ENCODE measurements around the gene CIC.
A peak's percentile ranks its signal among the peaks of the same experiment; 100 is the strongest.

Gene CIC

GRCh38 chr19:42272989-42273406, 3.9 kb downstream of the CIC start:
- no peak overlapping the region for H3K27ac ChIP-seq (ENCODE audit: low read depth, low read length, severe bottlenecking)
- 97% methylated on average over 18 to 23 of the region's 23 CpGs for WGBS, 2 experiments (ENCODE audit: insufficient coverage in 2 of 2)
- no peaks in the 10 kb centered on the region for H3K9me3 ChIP-seq (ENCODE audit: control insufficient read depth, low read length)
- H3K36me3 ChIP-seq (ENCODE audit: control insufficient read depth, insufficient read depth, low read length), result peaks cover 56% of the 10 kb centered on the region
- H3K4me1 ChIP-seq (ENCODE audit: control insufficient read depth, insufficient read depth, low read length, poor library complexity, severe bottlenecking), result peaks cover 32% of the 10 kb centered on the region
- no peak overlapping the region for H3K4me3 ChIP-seq (ENCODE audit: extremely low read depth, insufficient read depth, low read length, poor library complexity, severe bottlenecking)

GRCh38 chr19:42273407-42274064, 4.5 kb downstream of the CIC start:
- WGBS, 2 experiments (ENCODE audit: insufficient coverage in 2 of 2), result 96 to 97% methylated on average over 40 to 41 of the region's 43 CpGs
- no peaks in the 10 kb centered on the region for H3K9me3 ChIP-seq (ENCODE audit: control insufficient read depth, low read length)
- peaks cover 37% of the 10 kb centered on the region for H3K4me1 ChIP-seq (ENCODE audit: control insufficient read depth, insufficient read depth, low read length, poor library complexity, severe bottlenecking)
- no peak overlapping the region for H3K27ac ChIP-seq (ENCODE audit: low read depth, low read length, severe bottlenecking)
- peaks cover 56% of the 10 kb centered on the region for H3K36me3 ChIP-seq (ENCODE audit: control insufficient read depth, insufficient read depth, low read length)
- H3K4me3 ChIP-seq (ENCODE audit: extremely low read depth, insufficient read depth, low read length, poor library complexity, severe bottlenecking), result no peak overlapping the region

GRCh38 chr19:42274065-42274682, 5.1 kb downstream of the CIC start:
- Histone ChIP-seq H3K36me3 (ENCODE audit: control insufficient read depth, insufficient read depth, low read length) (peaks cover 56% of the 10 kb centered on the region), H3K9me3 (ENCODE audit: control insufficient read depth, low read length) (no peaks in the 10 kb centered on the region), H3K4me1 (ENCODE audit: control insufficient read depth, insufficient read depth, low read length, poor library complexity, severe bottlenecking) (peaks cover 43% of the 10 kb centered on the region), H3K27ac (ENCODE audit: low read depth, low read length, severe bottlenecking) (no peak overlapping the region), H3K4me3 (ENCODE audit: extremely low read depth, insufficient read depth, low read length, poor library complexity, severe bottlenecking) (no peak overlapping the region)
- WGBS, 2 experiments (ENCODE audit: insufficient coverage in 2 of 2), result 94 to 95% methylated on average over 15 to 20 of the region's 22 CpGs

- Histone ChIP-seq H3K4me1 (ENCODE audit: control insufficient read depth, insufficient read depth, low read length, poor library complexity, severe bottlenecking) (peaks cover 41% of the 10 kb centered on the region), H3K9me3 (ENCODE audit: control insufficient read depth, low read length) (no peaks in the 10 kb centered on the region), H3K36me3 (ENCODE audit: control insufficient read depth, insufficient read depth, low read length) (peaks cover 56% of the 10 kb centered on the region), H3K4me3 (ENCODE audit: extremely low read depth, insufficient read depth, low read length, poor library complexity, severe bottlenecking) (no peak overlapping the region), H3K27ac (ENCODE audit: low read depth, low read length, severe bottlenecking) (no peak overlapping the region)
- WGBS, 2 experiments (ENCODE audit: insufficient coverage in 2 of 2), result 89 to 91% methylated on average over 7 of the region's 7 CpGs
Observed at GRCh38 chr19:42275103-42275502, 6.1 kb downstream of the CIC start.

- 100% methylated on average over 1 of the region's 3 CpGs; no CpG with 5 or more reads in 1 of the 2 experiments for WGBS, 2 experiments (ENCODE audit: insufficient coverage in 2 of 2)
- no peaks in the 10 kb centered on the region for H3K9me3 ChIP-seq (ENCODE audit: control insufficient read depth, low read length)
- no peak overlapping the region for H3K4me3 ChIP-seq (ENCODE audit: extremely low read depth, insufficient read depth, low read length, poor library complexity, severe bottlenecking)
- peaks cover 37% of the 10 kb centered on the region for H3K4me1 ChIP-seq (ENCODE audit: control insufficient read depth, insufficient read depth, low read length, poor library complexity, severe bottlenecking)
- H3K36me3 ChIP-seq (ENCODE audit: control insufficient read depth, insufficient read depth, low read length), result peaks cover 56% of the 10 kb centered on the region
- H3K27ac ChIP-seq (ENCODE audit: low read depth, low read length, severe bottlenecking), result no peak overlapping the region
Observed at GRCh38 chr19:42275517-42275916, 6.5 kb downstream of the CIC start.

DNA sequence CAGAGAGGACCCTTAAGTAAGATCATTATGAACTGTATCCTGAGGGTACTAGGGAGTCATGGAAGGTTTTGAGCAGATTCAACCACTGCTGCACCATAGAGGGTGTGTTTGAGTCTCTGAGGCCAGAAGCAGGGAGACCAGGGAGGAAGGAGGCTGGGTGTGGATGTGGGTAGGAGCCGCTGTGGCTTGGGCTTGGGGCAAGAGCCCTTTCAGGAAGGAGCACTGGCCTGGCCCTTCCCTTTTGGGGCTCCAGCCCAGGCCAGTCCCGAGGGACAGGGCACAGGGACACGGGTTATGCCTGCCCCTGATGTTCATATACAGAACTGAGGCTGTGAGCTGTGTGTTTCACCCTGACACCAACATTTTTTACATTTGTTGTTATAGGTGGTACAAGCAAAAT, 7.2 kb downstream of the CIC start:
- Histone ChIP-seq H3K4me1 (ENCODE audit: control insufficient read depth, insufficient read depth, low read length, poor library complexity, severe bottlenecking) (peaks cover 32% of the 10 kb centered on the region), H3K36me3 (ENCODE audit: control insufficient read depth, insufficient read depth, low read length) (peaks cover 56% of the 10 kb centered on the region), H3K4me3 (ENCODE audit: extremely low read depth, insufficient read depth, low read length, poor library complexity, severe bottlenecking) (no peak overlapping the region), H3K9me3 (ENCODE audit: control insufficient read depth, low read length) (no peaks in the 10 kb centered on the region), H3K27ac (ENCODE audit: low read depth, low read length, severe bottlenecking) (no peak overlapping the region)
- WGBS, 2 experiments (ENCODE audit: insufficient coverage in 2 of 2), result 100% methylated on average over 1 of the region's 3 CpGs

DNA sequence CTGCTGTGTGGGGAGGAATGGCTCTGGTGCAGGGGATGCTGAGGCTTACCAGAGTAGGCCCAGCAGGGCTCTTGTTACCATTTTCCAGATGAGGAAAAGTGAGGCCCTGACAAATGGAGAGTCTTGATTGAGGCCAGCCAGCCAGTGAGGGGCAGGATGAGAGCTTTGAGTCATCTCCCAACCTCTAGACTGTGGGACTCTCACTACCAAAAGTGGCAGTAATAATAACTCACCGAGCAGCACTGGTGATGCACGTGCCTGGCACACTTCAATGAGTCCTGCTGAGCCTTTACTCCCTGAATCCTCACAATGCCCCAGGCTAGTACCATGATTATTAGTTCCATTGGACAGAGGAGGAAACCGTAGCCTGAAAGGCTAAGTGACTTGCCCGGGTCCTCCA, 7.8 kb downstream of the CIC start:
- H3K36me3 ChIP-seq (ENCODE audit: control insufficient read depth, insufficient read depth, low read length), result peaks cover 50% of the 10 kb centered on the region
- no peak overlapping the region for H3K4me3 ChIP-seq (ENCODE audit: extremely low read depth, insufficient read depth, low read length, poor library complexity, severe bottlenecking)
- no peaks in the 10 kb centered on the region for H3K9me3 ChIP-seq (ENCODE audit: control insufficient read depth, low read length)
- H3K27ac ChIP-seq (ENCODE audit: low read depth, low read length, severe bottlenecking), result no peak overlapping the region
- peaks cover 32% of the 10 kb centered on the region for H3K4me1 ChIP-seq (ENCODE audit: control insufficient read depth, insufficient read depth, low read length, poor library complexity, severe bottlenecking)
- whole genome bisulfite sequencing, 2 experiments (ENCODE audit: insufficient coverage in 2 of 2), result 92 to 96% methylated on average over 4 of the region's 4 CpGs

GRCh38 chr19:42277821-42278451, 8.9 kb downstream of the CIC start:
- Histone ChIP-seq H3K36me3 (ENCODE audit: control insufficient read depth, insufficient read depth, low read length) (peaks cover 39% of the 10 kb centered on the region), H3K27ac (ENCODE audit: low read depth, low read length, severe bottlenecking) (peak overlapping the region; percentile 29), H3K4me3 (ENCODE audit: extremely low read depth, insufficient read depth, low read length, poor library complexity, severe bottlenecking) (no peak overlapping the region), H3K4me1 (ENCODE audit: control insufficient read depth, insufficient read depth, low read length, poor library complexity, severe bottlenecking) (peaks cover 42% of the 10 kb centered on the region), H3K9me3 (ENCODE audit: control insufficient read depth, low read length) (no peaks in the 10 kb centered on the region)
- 86 to 89% methylated on average over 9 to 10 of the region's 10 CpGs for WGBS, 2 experiments (ENCODE audit: insufficient coverage in 2 of 2)

GRCh38 chr19:42278452-42279154, 9.6 kb downstream of the CIC start:
- Histone ChIP-seq H3K4me3 (ENCODE audit: extremely low read depth, insufficient read depth, low read length, poor library complexity, severe bottlenecking) (no peak overlapping the region), H3K4me1 (ENCODE audit: control insufficient read depth, insufficient read depth, low read length, poor library complexity, severe bottlenecking) (peaks cover 47% of the 10 kb centered on the region), H3K36me3 (ENCODE audit: control insufficient read depth, insufficient read depth, low read length) (peaks cover 33% of the 10 kb centered on the region), H3K27ac (ENCODE audit: low read depth, low read length, severe bottlenecking) (peak overlapping the region; percentile 29), H3K9me3 (ENCODE audit: control insufficient read depth, low read length) (no peaks in the 10 kb centered on the region)
- WGBS, 2 experiments (ENCODE audit: insufficient coverage in 2 of 2), result 86 to 95% methylated on average over 4 of the region's 5 CpGs

DNA sequence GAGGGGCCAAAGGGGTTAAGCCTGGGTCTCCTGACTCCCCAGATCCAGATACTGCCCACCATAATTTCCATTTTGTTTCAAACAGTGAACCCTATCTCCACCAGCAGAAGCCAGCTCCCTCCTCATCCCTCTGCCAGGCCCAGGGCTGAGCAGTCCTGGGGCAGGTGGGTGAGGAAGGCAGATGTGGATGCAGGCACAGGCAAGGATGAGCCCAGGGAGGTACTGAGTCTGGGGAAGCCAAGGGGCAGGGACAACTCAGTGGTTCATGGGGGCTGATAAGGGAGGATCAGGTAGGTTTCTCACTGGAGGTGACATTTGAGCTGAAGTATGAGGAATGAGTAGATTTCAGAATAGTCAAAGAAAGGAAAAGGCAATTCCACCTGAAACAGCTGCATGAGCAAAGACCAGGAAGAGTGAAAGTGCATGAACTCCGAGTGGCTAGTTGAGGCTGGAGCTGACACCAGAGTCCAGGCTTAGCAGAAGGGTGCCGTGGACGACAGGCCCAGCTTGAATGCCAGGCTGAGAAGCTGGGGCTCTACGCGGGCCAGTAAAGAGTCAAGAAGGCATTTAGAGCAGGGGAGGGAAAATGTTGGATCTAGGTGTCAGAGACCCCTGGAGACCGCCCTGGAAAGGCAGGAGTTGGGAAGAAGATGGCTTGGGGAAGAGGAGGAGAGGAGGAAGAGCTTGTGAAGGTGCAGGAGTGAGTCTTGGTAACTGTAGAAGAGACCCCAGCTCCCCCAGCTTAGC, 10.3 kb downstream of the CIC start:
- peaks cover 25% of the 10 kb centered on the region for H3K36me3 ChIP-seq (ENCODE audit: control insufficient read depth, insufficient read depth, low read length)
- WGBS, 2 experiments (ENCODE audit: insufficient coverage in 2 of 2), result 27 to 45% methylated on average over 2 to 6 of the region's 6 CpGs
- H3K4me1 ChIP-seq (ENCODE audit: control insufficient read depth, insufficient read depth, low read length, poor library complexity, severe bottlenecking), result peaks cover 47% of the 10 kb centered on the region
- H3K9me3 ChIP-seq (ENCODE audit: control insufficient read depth, low read length), result no peaks in the 10 kb centered on the region
- peak overlapping the region; percentile 70 for H3K4me3 ChIP-seq (ENCODE audit: extremely low read depth, insufficient read depth, low read length, poor library complexity, severe bottlenecking)
- H3K27ac ChIP-seq (ENCODE audit: low read depth, low read length, severe bottlenecking), result peak overlapping the region; percentile 86
